ENCODE results near the gene PTGR3.
"Not testable (repeated sequence)": the region's sequence is repeated elsewhere in the genome, so short reads cannot be mapped to it uniquely, and the experiment has no call there.

PTGR3 gene

GRCh38 chr18:75202696-75203365, 6.1 kb downstream of the PTGR3 start:
- no peak for DNase-seq (ENCODE audit: low spot score)

DNA sequence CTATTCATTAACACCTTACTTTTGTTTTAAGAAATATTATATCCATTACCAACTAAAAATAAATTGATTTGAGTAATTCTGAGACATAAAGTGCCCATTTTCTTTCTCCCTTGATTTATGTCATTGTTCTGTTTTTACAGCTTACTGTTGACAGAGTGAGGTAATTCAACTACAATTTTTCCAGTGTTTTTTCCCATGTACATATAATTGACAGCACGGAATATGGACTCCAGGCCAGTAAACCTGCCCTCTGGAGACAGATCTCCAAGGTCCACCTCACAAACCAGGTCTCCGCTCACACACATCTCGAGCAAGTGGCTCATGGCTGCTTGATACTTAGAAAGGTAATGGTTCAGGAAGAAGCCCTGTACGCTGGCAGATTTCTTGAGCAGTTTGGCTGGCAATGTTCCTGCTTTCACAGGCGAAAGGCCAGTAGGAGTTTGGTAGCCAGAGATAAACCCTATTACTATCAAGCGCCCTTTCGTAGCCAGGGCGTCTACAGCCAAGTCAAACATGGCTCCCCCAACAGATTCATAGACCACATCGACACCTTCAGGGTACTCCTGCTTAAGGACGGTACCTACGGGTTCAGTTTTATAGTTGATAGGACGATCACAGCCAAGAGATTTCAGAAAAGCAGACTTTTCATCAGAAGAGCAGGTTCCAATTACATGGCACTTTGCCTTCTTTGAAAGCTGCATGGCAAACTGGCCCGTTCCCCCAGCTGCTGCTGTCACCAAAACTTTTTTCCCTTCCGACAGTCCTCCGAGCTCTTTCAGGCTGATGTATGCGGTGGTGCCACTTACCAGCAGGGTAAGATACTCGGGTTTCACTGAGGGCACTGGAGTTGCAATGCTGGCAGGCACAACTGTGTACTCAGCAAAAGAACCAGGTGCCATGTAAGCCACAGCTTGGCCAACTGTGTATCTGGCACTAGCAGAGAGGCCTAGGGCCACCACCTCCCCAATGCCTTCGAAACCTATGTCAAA, 7.4 kb downstream of the PTGR3 start:
- DNase-seq (ENCODE audit: low spot score), result no peak

- DNase-seq (ENCODE audit: low spot score), result no peak
Measured at GRCh38 chr18:75200605-75201280, 8.2 kb downstream of the PTGR3 start.

DNA sequence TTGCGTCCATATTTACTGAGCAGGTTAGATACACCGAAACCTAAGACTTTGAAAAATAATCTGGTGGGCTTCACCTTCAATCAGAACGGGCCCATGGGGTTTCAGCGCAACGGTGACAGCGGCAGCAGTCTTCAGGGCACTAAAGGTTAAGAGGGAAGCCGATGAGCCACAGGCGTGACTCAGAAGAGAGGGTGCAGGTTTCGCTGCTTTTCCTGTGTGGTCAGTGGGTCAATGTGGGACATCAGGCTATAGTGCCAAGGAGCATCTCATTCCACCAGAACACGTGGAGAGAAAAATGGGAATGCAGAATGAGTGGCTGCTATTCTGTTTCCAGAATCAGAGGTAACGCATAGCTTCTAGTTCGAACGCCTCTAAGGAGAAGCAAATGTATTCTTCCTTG, 8.9 kb downstream of the PTGR3 start:
- DNase-seq (ENCODE audit: low spot score), result no peak

- DNase-seq (ENCODE audit: low spot score), result no peak
Measured at GRCh38 chr18:75199327-75199726, 9.6 kb downstream of the PTGR3 start.

DNA sequence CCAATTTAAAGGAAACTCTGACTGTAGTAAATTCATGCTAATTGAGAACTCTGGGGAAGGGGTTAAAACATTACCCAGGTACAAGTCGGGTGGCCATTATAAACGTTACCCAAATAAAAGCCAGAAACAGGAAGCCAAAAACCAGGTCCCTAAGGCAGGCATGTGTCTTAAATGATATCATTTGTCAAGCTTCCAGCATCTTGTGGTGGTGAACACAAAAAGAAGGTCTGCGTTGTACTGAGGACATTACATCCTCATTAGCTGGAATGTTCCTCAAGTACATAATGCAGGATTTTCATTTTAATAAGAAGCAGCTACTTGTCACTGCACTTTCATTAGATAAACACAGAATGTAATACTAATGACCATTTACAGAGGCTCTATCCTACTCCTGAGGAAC, 10.9 kb downstream of the PTGR3 start:
- DNase-seq (ENCODE audit: low spot score), result no peak

GRCh38 chr18:75192899-75193298, 16.0 kb downstream of the PTGR3 start:
- no peak for DNase-seq (ENCODE audit: low spot score)

DNA sequence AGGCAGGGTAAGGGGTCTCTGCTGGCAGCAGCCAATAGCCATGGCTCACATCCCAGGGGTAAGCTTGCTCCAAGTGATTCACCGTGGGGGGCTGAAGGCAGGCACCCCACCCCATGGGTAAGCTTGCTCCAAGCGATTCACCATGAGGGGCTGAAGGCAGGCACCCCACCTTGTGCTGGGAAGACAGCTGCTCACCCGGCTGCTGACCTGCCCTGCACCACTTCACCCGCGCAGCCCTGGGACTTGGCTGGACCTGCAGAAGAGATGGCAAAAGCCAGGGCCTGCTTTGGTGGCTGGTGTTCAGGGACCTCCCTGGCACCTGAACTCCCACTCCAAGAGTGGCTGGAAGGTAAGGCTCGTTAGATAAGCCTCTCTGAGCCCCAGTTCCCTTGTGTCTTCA, 19.2 kb downstream of the PTGR3 start:
- no peak for DNase-seq (ENCODE audit: low spot score)

DNA sequence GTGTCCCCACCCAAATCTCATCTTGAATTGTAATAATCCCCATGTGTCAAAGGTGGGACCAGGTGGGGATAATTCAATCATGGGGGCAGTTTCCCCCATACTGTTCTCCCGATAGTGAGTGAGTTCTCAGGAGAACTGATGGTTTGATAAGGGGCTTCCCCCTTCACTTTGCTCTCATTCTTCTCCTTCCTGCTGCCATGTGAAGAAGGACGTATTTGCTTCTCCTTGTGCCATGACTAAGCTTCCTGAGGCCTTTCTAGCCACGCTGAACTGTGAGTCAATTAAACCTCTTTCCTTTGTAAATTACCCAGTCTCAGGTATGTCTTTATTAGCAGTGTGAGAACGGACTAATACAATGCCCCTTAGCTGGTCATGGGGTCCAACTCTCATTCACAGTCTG, 21.2 kb downstream of the PTGR3 start:
- DNase-seq (ENCODE audit: low spot score), result not testable (repeated sequence)

- DNase-seq (ENCODE audit: low spot score), result no peak
Measured at GRCh38 chr18:75185460-75185859, 23.5 kb downstream of the PTGR3 start.

- DNase-seq (ENCODE audit: low spot score), result no peak
Measured at GRCh38 chr18:75183973-75184493, 24.9 kb downstream of the PTGR3 start.

GRCh38 chr18:75183524-75183923, 25.4 kb downstream of the PTGR3 start:
- DNase-seq (ENCODE audit: low spot score), result no peak

GRCh38 chr18:75179819-75180600, 28.9 kb downstream of the PTGR3 start:
- no peak for DNase-seq (ENCODE audit: low spot score)

DNA sequence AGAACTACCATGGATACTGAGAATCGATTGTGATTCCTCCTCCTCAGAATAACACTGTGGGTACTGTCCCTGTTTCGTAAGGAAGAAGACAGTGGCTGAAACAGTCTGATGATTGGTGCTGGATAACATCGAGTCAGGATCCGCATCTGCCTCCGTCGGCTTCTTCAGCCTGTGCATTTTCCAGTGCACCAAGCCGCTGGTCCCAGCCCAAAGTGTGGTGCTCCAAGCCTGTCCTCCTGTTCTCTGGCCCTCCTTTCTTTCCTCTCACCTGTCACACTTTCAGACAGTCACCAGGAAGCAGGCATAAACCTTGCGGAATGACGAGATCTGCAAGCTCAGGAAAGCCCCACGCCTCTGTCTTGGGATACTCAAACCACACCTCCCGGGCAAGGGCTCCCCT, 30.6 kb downstream of the PTGR3 start:
- DNase-seq (ENCODE audit: low spot score), result no peak

DNA sequence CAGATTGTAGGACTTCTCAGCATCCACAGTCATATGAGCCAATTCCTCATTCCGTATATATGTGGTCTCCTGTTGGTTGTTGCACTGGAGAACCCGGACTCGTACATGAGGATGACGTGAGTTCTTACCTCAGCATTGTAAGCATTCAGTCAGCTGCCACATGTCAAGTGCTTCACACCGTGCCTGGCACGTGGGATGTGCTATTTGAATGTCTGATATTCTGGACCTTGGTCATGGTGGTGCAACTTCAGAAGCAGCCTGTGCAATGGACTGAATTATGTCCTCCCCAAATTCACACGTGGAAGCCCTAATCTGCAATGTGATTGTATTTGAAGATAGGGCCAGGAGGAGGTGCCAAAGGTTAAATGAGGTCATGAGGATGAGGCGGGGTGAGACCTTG, 32.1 kb downstream of the PTGR3 start:
- no peak for DNase-seq (ENCODE audit: low spot score)

- no peak for DNase-seq (ENCODE audit: low spot score)
Measured at GRCh38 chr18:75173738-75174137, 35.2 kb downstream of the PTGR3 start.

DNA sequence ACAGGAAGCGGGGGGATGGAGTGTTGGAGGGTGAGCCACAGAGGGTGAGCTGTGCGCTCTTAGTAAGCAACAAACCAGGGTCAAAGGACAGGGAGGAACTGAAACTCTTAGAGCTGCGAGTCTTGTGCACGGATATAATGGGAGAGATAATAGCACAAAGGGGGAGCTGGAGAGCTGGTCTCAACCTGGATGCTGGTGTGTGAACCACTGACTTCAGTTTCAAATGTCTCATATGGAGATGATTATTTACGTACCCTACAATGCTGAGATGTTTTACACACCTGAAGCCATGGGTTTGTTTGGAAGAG, 35.9 kb downstream of the PTGR3 start:
- no peak for DNase-seq (ENCODE audit: low spot score)

- DNase-seq (ENCODE audit: low spot score), result no peak
Measured at GRCh38 chr18:75172299-75173124, 36.4 kb downstream of the PTGR3 start.

- DNase-seq (ENCODE audit: low spot score), result no peak
Measured at GRCh38 chr18:75170916-75171315, 38.0 kb downstream of the PTGR3 start.

DNA sequence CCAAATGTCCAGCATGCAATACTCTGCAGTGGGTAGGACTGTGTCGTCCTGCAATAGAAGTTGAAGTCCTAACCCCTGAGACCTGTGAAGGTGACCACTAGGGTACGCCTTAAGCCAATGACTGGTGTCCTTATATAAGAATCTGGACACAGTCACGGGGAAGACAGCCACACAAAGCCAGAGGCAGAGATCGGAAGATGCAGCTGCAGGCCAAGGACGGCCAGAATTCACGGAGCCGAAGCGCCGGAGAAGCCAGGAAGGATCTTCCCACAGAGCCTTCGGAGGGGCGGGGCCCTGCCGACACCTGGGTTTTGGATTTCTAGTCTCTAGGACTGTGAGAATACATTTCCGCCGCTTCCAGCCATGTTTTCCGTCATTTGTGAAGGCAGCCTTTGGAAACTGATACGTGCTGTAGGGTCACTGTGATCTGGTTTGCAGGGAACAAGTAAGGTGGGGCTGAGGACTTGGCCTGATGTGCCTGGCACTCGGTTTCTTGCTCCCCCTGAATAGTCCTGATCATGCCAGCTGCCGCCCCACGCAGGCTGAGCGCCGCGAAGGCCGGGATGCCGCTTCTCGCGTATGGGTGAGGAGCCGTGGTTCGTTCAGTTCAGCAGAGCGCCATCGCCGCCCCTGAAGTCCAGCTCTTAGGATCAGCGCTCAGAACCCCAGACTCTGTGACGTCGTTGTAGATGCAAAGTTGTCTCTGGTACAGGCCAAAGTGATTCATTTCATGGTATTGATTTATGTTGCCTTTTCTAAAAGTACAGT, 38.7 kb downstream of the PTGR3 start:
- DNase-seq (ENCODE audit: low spot score), result no peak
